Measurements from ENCODE around the gene LRRN2. TPM values are rescaled to one million over a fixed set of nuclear protein-coding genes. Genes with fewer than 3 reads are reported as not detected.
A peak's percentile ranks its signal among the peaks of the same experiment; 100 is the strongest.
"Not testable (repeated sequence)": the region's sequence is repeated elsewhere in the genome, so short reads cannot be mapped to it uniquely, and the experiment has no call there.

Gene LRRN2
- total and polyA plus RNA-seq, 9 of the 15 experiments (the other 6 are each of a cell fraction or from before 2014, with no cell fraction given) = 0.05 TPM; not detected in 8

DNA sequence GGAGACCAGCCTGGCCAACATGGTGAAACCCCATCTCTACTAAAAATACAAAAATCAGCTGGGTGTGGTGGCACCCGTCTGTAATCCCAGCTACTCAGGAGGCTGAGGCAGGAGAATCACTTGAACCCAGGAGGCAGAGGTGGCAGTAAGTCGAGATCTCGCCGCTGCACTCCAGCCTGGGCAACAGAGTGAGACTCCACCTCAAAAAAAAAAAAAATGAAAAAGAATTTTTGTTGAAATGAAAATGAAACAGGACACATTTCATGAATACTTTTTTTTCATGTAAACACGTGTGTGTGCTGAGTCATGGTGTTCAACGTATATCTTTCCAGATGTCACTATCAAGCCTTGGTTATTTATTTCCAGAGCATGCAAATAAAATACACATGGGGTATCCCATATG is 5.8 kb upstream of the LRRN2 start (continued):
- TF ChIP-seq, protein P1, sequence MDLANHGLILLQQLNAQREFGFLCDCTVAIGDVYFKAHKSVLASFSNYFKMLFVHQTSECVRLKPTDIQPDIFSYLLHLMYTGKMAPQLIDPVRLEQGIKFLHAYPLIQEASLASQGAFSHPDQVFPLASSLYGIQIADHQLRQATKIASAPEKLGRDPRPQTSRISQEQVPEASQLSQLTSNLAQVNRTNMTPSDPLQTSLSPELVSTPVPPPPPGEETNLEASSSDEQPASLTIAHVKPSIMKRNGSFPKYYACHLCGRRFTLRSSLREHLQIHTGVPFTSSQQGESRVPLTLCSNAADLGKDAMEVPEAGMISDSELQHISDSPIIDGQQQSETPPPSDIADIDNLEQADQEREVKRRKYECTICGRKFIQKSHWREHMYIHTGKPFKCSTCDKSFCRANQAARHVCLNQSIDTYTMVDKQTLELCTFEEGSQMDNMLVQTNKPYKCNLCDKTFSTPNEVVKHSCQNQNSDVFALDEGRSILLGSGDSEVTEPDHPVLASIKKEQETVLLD (IDR thresholded peaks at IDR 0.05) = 0 out of 2 replicates have a peak, but pooled peaks have one; percentile 33
- TF ChIP-seq MAFF (IDR thresholded peaks at IDR 0.05; ENCODE audit: low read length) (peak; percentile 93), TEAD4 (IDR thresholded peaks at IDR 0.05; ENCODE audit: low read length) (peak; percentile 16; the same call in 1 of the 2 replicates), ZNF197 (CRISPR knock-in tag; IDR thresholded peaks at IDR 0.05; ENCODE audit: low read depth) (0 out of 2 replicates have a peak, but pooled peaks have one; percentile 51), FOXA3 (CRISPR knock-in tag; conservative IDR thresholded peaks at IDR 0.05 in 1 of 2, IDR thresholded peaks at IDR 0.05 in 1 of 2) (0 out of 4 replicates have a peak, but pooled peaks of 1 of the 2 experiments have one; percentile 22), FOSL1 (tag; conservative IDR thresholded peaks at IDR 0.05) (peak; percentile 73), JUND (IDR thresholded peaks at IDR 0.05; ENCODE audit: borderline replicate concordance, low read depth, low read length) (peak; percentile 53; the same call in 1 of the 2 replicates), JUND (tag; IDR thresholded peaks at IDR 0.05; ENCODE audit: borderline replicate concordance, low read depth, low read length) (peak; percentile 66; the same call in 1 of the 3 replicates), MYC (IDR thresholded peaks at IDR 0.05; ENCODE audit: low read depth, low read length) (peak; percentile 42; the same call in 1 of the 2 replicates), ZNF354B (CRISPR knock-in tag; IDR thresholded peaks at IDR 0.05) (0 out of 2 replicates have a peak, but pooled peaks have one; percentile 14), SMAD4 (CRISPR knock-in tag; conservative IDR thresholded peaks at IDR 0.05) (peak; percentile 56; the same call in 1 of the 2 replicates), SMARCC2 (IDR thresholded peaks at IDR 0.05; ENCODE audit: low read depth) (peak; percentile 51; the same call in 1 of the 2 replicates)
- TF ChIP-seq, protein P2, sequence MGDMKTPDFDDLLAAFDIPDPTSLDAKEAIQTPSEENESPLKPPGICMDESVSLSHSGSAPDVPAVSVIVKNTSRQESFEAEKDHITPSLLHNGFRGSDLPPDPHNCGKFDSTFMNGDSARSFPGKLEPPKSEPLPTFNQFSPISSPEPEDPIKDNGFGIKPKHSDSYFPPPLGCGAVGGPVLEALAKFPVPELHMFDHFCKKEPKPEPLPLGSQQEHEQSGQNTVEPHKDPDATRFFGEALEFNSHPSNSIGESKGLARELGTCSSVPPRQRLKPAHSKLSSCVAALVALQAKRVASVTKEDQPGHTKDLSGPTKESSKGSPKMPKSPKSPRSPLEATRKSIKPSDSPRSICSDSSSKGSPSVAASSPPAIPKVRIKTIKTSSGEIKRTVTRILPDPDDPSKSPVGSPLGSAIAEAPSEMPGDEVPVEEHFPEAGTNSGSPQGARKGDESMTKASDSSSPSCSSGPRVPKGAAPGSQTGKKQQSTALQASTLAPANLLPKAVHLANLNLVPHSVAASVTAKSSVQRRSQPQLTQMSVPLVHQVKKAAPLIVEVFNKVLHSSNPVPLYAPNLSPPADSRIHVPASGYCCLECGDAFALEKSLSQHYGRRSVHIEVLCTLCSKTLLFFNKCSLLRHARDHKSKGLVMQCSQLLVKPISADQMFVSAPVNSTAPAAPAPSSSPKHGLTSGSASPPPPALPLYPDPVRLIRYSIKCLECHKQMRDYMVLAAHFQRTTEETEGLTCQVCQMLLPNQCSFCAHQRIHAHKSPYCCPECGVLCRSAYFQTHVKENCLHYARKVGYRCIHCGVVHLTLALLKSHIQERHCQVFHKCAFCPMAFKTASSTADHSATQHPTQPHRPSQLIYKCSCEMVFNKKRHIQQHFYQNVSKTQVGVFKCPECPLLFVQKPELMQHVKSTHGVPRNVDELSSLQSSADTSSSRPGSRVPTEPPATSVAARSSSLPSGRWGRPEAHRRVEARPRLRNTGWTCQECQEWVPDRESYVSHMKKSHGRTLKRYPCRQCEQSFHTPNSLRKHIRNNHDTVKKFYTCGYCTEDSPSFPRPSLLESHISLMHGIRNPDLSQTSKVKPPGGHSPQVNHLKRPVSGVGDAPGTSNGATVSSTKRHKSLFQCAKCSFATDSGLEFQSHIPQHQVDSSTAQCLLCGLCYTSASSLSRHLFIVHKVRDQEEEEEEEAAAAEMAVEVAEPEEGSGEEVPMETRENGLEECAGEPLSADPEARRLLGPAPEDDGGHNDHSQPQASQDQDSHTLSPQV (IDR thresholded peaks at IDR 0.05) = peak; percentile 94
- TF ChIP-seq TEAD4 (CRISPR knock-in tag; IDR thresholded peaks at IDR 0.05; ENCODE audit: borderline replicate concordance); MYC (CRISPR knock-in tag; IDR thresholded peaks at IDR 0.05; ENCODE audit: borderline replicate concordance, low read depth): not testable (repeated sequence)

Measured in K562 (cell line).